GM12801 (cell line): ENCODE results near the gene C9orf43.

Experiments used
- TF ChIP-seq, protein P1 (sequence below): IDR thresholded peaks from one replicate; pipeline ENCODE4 v1.5.1; 2011; ENCODE audit warnings: control low read depth; ENCODE audit not compliant: insufficient read length; ENCODE audit errors: extremely low read depth

The C9orf43 gene

DNA sequence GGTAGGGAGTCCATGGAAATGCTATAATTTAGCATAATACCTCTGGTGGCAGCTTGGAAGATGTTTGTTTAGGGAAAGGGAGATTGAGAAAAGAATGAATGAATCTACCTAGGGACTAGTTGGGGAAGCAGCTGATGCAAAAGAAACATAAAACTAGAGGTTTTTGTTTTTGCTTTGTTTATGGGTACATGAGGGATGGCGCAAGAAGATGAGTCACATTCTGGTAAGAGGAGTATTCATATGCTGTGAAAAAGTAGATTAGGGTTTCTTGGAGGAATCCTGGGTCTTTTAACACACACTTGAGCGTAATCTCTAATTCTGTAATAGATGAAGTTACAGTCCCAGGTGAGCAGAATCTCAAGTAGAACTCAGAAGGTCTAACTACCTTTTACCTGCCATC is 17.1 kb downstream of the C9orf43 start:
- TF ChIP-seq, protein P1, sequence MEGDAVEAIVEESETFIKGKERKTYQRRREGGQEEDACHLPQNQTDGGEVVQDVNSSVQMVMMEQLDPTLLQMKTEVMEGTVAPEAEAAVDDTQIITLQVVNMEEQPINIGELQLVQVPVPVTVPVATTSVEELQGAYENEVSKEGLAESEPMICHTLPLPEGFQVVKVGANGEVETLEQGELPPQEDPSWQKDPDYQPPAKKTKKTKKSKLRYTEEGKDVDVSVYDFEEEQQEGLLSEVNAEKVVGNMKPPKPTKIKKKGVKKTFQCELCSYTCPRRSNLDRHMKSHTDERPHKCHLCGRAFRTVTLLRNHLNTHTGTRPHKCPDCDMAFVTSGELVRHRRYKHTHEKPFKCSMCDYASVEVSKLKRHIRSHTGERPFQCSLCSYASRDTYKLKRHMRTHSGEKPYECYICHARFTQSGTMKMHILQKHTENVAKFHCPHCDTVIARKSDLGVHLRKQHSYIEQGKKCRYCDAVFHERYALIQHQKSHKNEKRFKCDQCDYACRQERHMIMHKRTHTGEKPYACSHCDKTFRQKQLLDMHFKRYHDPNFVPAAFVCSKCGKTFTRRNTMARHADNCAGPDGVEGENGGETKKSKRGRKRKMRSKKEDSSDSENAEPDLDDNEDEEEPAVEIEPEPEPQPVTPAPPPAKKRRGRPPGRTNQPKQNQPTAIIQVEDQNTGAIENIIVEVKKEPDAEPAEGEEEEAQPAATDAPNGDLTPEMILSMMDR, result no peak

DNA sequence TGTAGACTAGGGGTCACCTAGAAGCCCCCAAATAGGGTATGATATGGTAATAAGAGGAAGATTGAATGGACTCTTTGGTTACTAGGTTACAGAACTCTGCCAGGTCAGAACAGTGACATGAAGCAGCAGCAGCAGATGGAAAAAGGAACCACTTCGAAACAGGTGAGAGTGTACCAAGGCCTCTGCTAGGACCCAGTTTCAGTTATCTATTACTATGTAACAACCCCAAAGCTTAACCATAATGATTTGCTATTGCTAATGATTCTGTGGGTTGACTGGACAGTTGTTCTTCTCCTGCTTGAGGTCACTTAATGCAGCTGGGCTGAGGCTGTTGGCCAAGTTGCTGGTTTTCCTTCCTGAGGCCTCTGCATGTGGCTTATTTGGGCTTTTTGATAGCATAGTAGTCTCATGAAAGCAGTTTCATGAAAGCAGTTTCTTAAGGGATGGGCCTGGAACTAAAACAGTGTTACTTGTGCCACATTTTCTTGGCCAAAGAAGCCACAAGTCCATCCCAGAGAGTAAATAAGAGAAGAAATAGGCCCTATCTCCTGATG is 17.6 kb downstream of the C9orf43 start:
- TF ChIP-seq, protein P1, result no peak

DNA sequence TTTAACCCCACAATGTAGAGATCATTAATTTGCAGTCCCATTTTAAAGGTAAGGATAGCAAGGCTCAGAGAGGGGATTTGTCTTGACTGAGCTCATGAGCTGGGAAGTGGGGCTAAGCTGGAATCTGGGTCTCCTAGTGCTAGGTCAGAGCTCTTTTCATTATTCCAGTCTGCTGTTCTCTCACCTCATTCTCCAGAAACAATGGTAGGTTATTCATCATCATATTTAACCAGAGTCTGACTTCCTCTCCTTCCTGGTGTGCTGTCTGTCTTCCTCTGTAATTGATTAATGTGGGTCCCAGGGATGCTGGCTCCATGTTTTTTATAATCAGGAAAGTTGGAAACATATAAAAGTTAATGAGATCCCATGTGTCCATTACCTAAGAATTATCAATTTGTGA is 20.6 kb downstream of the C9orf43 start:
- TF ChIP-seq, protein P1, result no peak

DNA sequence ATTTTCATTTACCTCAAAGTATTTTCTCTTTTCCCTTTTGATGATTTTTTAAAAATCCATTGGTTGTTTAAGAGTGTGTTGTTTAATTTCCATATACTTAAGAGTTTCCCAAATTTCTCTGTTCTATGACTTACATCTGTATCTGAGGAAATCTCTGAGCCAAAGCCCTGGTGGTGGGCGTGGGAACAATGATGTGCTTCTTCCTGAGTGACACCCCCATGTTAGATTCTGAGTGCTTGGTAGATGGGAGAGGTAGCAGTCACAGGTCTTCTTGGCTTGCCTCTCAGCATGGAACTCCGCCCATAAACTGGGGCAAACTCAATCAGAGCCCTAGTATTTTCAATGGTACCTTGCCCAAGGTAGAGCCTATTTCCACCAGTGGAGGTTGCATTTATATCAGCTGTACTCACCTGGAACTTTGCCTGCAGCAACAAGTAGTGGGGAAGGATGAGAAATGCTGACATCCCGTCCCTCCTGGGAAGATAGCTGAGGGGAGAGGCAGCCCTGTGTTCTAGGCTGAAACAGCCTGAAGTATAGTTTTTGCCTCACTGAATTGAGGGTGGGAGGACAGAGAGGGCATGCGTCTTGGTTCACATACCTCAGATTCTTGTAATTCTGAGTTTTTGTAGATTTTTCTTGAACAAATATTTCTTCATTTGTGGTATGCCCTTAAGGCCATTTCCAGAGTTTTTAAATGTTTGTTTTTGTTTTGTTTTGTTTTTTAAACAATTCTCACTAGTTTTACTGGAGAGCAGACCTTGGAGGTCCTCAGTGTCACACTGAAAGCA is 26.4 kb downstream of the C9orf43 start:
- TF ChIP-seq, protein P1, result no peak

DNA sequence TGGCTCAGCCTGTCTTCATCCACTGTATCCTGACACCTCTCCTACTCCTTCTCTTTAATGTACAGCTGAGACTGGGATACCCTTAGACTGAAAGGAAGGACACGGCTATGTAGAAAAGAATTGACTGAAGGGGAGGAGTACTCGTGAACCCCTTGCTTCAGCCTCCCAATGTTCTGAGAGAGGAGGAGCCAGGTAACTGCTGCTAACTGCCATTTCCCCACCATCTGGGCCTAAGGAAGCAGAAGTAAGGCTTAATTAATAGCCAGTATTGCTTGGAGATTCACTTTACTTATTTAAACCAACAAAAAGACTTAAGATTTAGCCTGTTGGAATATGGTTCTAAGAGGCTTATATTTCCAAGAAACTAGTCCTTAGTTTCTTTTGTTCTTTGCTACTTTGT is 34.2 kb downstream of the C9orf43 start:
- TF ChIP-seq, protein P1, result no peak

DNA sequence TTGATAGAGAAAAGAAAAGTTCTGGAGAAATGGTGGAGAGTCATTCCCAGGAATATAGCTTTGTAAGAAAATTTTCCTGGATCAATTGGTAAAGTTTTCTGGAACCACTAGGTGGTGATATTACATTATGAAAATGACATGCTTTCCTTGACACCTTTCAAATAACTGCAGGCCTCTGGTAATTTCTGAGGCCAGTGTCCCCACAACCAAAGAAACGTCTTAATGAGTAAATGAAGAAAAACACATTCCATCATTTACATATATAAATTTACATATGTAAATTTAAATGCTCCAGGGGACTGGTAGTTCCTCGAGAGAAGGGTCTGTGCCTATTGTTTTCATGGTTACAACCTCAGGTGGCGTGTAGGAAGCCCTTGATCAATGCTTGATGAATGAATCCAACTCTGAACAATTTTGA is 35.8 kb downstream of the C9orf43 start:
- TF ChIP-seq, protein P1, result no peak

DNA sequence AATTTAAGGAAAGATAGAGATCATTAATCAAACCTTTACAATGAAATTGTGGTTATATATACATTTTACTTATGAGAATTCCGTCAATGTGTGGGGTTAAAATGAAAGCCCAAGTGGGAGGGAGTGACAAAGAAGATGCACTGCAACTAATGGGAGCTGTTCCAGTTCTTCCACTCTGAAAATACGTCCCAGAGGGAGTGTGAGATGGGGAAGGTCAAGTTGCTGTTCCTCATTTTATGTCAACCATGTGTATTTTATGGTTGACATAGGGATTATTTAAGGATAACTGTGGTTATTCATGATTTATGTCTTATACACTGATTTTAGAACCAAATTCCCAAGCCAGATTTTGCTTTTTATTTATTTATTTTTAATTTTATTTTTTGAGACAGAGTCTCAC is 38.8 kb downstream of the C9orf43 start:
- TF ChIP-seq, protein P1, result no peak
